Liver (tissue), 9 donors: ENCODE results near the gene POLDIP2. TPM values are rescaled to one million over a fixed set of nuclear protein-coding genes. Genes with fewer than 3 reads are reported as not detected.

Experiments
- DNase-seq: peaks from one replicate; pipeline ENCODE4 v3.0.0-alpha.2; 2017; ENCODE audit warnings: low spot score
- H3K27ac ChIP-seq, 2 donors: one replicate each; pipeline ENCODE4 v1.7.0; 2013; ENCODE audit warnings: inconsistent platforms in 2 of 2, low read length in 2 of 2, control low read depth in 1 of 2, low read depth in 1 of 2, mild to moderate bottlenecking in 1 of 2
- H3K27me3 ChIP-seq, 4 donors: one replicate each; pipeline versions ENCODE4 v1.6.1 to v1.7.0; 2013; ENCODE audit warnings: low read length in 3 of 4, inconsistent platforms in 1 of 4, mild to moderate bottlenecking in 1 of 4, moderate library complexity in 1 of 4; ENCODE audit not compliant: control insufficient read depth in 4 of 4, insufficient read depth in 4 of 4
- H3K36me3 ChIP-seq, 4 donors: one replicate each; pipeline versions ENCODE4 v1.6.1 to v1.7.0; 2013; ENCODE audit warnings: low read length in 3 of 4, mild to moderate bottlenecking in 3 of 4, low read depth in 1 of 4, moderate library complexity in 1 of 4; ENCODE audit not compliant: control insufficient read depth in 4 of 4, insufficient read depth in 3 of 4
- H3K4me1 ChIP-seq, 4 donors: one replicate each; pipeline versions ENCODE4 v1.6.1 to v1.7.0; 2013; ENCODE audit warnings: low read length in 3 of 4, mild to moderate bottlenecking in 3 of 4, moderate library complexity in 1 of 4; ENCODE audit not compliant: control insufficient read depth in 4 of 4, insufficient read depth in 4 of 4
- H3K4me3 ChIP-seq, 3 donors: one replicate each; pipeline versions ENCODE4 v1.6.1 to v1.7.0; 2013; ENCODE audit warnings: low read length in 3 of 3, control low read depth in 1 of 3, low read depth in 1 of 3, mild to moderate bottlenecking in 1 of 3
- H3K9ac ChIP-seq, 2 donors: one replicate each; pipeline ENCODE4 v1.7.0; 2013; ENCODE audit warnings: low read length in 2 of 2, mild to moderate bottlenecking in 2 of 2, moderate library complexity in 2 of 2, control low read depth in 1 of 2, low read depth in 1 of 2
- H3K9me3 ChIP-seq, 4 donors: one replicate each; pipeline versions ENCODE4 v1.6.1 to v1.7.0; 2013; ENCODE audit warnings: low read length in 3 of 4; ENCODE audit not compliant: control insufficient read depth in 4 of 4
- ATF3 ChIP-seq: IDR thresholded peaks from 2 replicates; pipeline ENCODE4 v1.6.1; 2016; ENCODE audit warnings: antibody characterized with exemption
- CTCF ChIP-seq: fragments of 150-350 bp; IDR thresholded peaks from 2 replicates; pipeline ENCODE4 v1.5.1; 2017; ENCODE audit warnings: improper control_type of control experiment, low read depth, low read length; ENCODE audit not compliant: missing input control
- EGR1 ChIP-seq, 2 donors: IDR thresholded peaks; 2 replicates each; pipeline ENCODE4 v1.6.1; 2016 to 2018; ENCODE audit warnings: antibody characterized with exemption in 2 of 2, low read depth in 2 of 2
- FOXA1 ChIP-seq: IDR thresholded peaks from 2 replicates; pipeline ENCODE4 v1.6.1; 2016; ENCODE audit warnings: antibody characterized with exemption
- FOXA2 ChIP-seq: IDR thresholded peaks from 2 replicates; pipeline ENCODE4 v1.6.1; 2016; ENCODE audit warnings: antibody characterized with exemption
- GABPA ChIP-seq, 2 donors: IDR thresholded peaks in 1 of 2; conservative IDR thresholded peaks in 1 of 2; 2 replicates each; pipeline ENCODE4 v1.6.1; 2016; ENCODE audit warnings: antibody characterized with exemption in 2 of 2, mild to moderate bottlenecking in 1 of 2, moderate library complexity in 1 of 2
- HNF4A ChIP-seq, 2 donors: conservative IDR thresholded peaks; 2 replicates each; pipeline ENCODE4 v1.6.1; 2016; ENCODE audit warnings: antibody characterized with exemption in 2 of 2, mild to moderate bottlenecking in 2 of 2
- HNF4G ChIP-seq: IDR thresholded peaks from 2 replicates; pipeline ENCODE4 v1.6.1; 2016; ENCODE audit warnings: antibody characterized with exemption
- JUND ChIP-seq, 2 donors: IDR thresholded peaks; 2 replicates each; pipeline ENCODE4 v1.6.1; 2016; ENCODE audit warnings: antibody characterized with exemption in 2 of 2
- MAX ChIP-seq: IDR thresholded peaks from 2 replicates; pipeline ENCODE4 v1.6.1; 2016; ENCODE audit warnings: antibody characterized with exemption
- NR2F2 ChIP-seq: IDR thresholded peaks from 2 replicates; pipeline ENCODE4 v1.6.1; 2016; ENCODE audit warnings: antibody characterized with exemption
- RAD21 ChIP-seq, 2 donors: IDR thresholded peaks; 2 replicates each; pipeline ENCODE4 v1.6.1; 2016; ENCODE audit warnings: antibody characterized with exemption in 2 of 2, mild to moderate bottlenecking in 2 of 2
- REST ChIP-seq: IDR thresholded peaks from 2 replicates; pipeline ENCODE4 v1.6.1; 2016; ENCODE audit warnings: antibody characterized with exemption, mild to moderate bottlenecking
- RXRA ChIP-seq, 2 donors: IDR thresholded peaks; 2 replicates each; pipeline ENCODE4 v1.6.1; 2017 to 2018; ENCODE audit warnings: antibody characterized with exemption in 2 of 2, mild to moderate bottlenecking in 1 of 2
- SP1 ChIP-seq: IDR thresholded peaks from 2 replicates; pipeline ENCODE4 v1.6.1; 2018; ENCODE audit warnings: antibody characterized with exemption, mild to moderate bottlenecking
- TAF1 ChIP-seq: conservative IDR thresholded peaks from 2 replicates; pipeline ENCODE4 v1.6.1; 2016; ENCODE audit warnings: antibody characterized with exemption, mild to moderate bottlenecking
- YY1 ChIP-seq: IDR thresholded peaks from 2 replicates; pipeline ENCODE4 v1.6.1; 2016; ENCODE audit warnings: antibody characterized with exemption, mild to moderate bottlenecking
- ZBTB33 ChIP-seq: IDR thresholded peaks from 2 replicates; pipeline ENCODE4 v1.6.1; 2016; ENCODE audit warnings: antibody characterized with exemption
- WGBS: extraction: QIAGEN DNeasy Blood & Tissue Kit; methylation state at CpG from one replicate; pipeline ENCODE4 v1.1.7; 2013; 5-methylcytosine and 5-hydroxymethylcytosine counted together
- polyA plus RNA-seq, 2 donors: library from polyadenylated mRNA; stranded (reverse) in 1 of 2; unstranded in 1 of 2; fragments of 200-250 nt in 1 of 2; fragments of >200 nt in 1 of 2; fragmentation: Nextera tagmentation in 1 of 2; extraction: Ambion mirVana in 1 of 2; gene quantifications; one replicate each; pipeline versions ENCODE4 v1.2.1 to v1.2.3, GENCODE V29; 2013 to 2015
- total RNA-seq, 2 donors: library from RNA; depleted of rRNA; stranded (reverse); fragments of >200 nt; gene quantifications; one replicate each; pipeline ENCODE4 v1.2.3, GENCODE V29; 2014
- donor health status: healthy.
- donor health status: healthy.
- donor health status: healthy.
- donor health status: healthy.
- donor health status: healthy.

The POLDIP2 gene
- total and polyA plus RNA-seq, 4 donors = 65.5 to 150 (median 104) TPM

- no peak for DNase-seq
- H3K36me3 ChIP-seq = no peaks in the 10 kb centered on the region
- 53% methylated on average over 38 of the region's 38 CpGs for WGBS
- H3K9ac ChIP-seq = no peak overlapping the region
- H3K4me3 ChIP-seq = no peak overlapping the region
- no peak overlapping the region for H3K27ac ChIP-seq
- peaks cover 0 to 3% (median 0%) of the 10 kb centered on the region in 4 donors for H3K4me1 ChIP-seq
- no peaks in the 10 kb centered on the region for H3K27me3 ChIP-seq
- no peaks in the 10 kb centered on the region for H3K9me3 ChIP-seq
- TF ChIP-seq HNF4G (no peak), YY1 (no peak), TAF1 (no peak), CTCF (no peak), ATF3 (no peak), MAX (no peak), FOXA1 (no peak), RAD21 (IDR thresholded peaks at IDR 0.05) (no peak), FOXA2 (no peak), RXRA (IDR thresholded peaks at IDR 0.05) (no peak), EGR1 (IDR thresholded peaks at IDR 0.05; ENCODE audit: low read depth in 2 of 2) (no peak), JUND (IDR thresholded peaks at IDR 0.05) (no peak), ZBTB33 (no peak), NR2F2 (no peak), SP1 (no peak), HNF4A (conservative IDR thresholded peaks at IDR 0.05) (no peak), GABPA (IDR thresholded peaks at IDR 0.05 in 1 of 2, conservative IDR thresholded peaks at IDR 0.05 in 1 of 2) (no peak), REST (no peak)
Measured at GRCh38 chr17:28306954-28307401, 50.3 kb downstream of the POLDIP2 start.
